Measurements from ENCODE around the gene TDP1.

DNA sequence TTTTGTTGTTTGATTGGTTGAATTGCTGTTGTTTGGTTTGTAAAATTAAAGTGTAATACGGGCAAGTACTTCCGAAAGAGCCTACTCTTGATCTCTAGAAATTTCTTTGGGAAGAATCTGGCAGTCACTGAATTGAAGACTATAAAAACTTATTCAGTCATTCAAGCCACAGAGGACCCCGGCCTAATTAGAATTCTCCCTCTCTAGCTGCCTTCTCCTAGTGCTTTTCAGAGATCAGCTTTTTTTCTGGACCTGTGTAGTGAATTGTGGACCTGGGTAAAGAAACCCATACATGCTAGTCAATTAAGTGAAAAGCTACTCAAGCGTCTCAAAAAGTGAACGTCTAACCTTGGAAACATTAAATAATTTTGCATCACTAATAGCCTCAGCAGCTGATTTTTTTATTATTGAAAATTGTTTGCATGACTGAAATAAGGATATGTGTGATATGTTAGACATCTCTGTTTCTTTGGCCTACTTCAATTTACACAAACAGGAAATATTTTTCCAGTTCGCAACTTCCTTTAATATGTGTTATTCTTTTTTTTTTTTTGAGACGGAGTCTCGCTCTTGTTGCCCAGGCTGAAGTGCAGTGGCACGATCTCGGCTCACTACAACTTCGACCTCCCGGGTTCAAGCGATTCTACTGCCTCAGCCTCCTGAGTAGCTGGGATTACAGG lies 28.4 kb upstream of the TDP1 start:
- TF ChIP-seq CTCF (IDR thresholded peaks at IDR 0.05): no peak
- no peak for TF ChIP-seq POLR2A (IDR thresholded peaks at IDR 0.05)

Measured in vagina (tissue), 2 donors.